GM06990 (cell line): ENCODE data around the gene GRM8.

ENCODE experiments used
- DNase-seq: peaks from one replicate; pipeline ENCODE4 v3.0.0-alpha.2; 2011; ENCODE audit not compliant: insufficient read length; ENCODE audit errors: extremely low read depth
- H3K27me3 ChIP-seq: replicated peaks from 2 replicates; pipeline ENCODE4 v1.6.0; 2011; ENCODE audit warnings: low read length; ENCODE audit not compliant: control insufficient read depth, insufficient read depth
- H3K36me3 ChIP-seq: 2 replicates; pipeline ENCODE4 v1.5.1; 2011; ENCODE audit warnings: low read length; ENCODE audit not compliant: control insufficient read depth, insufficient read depth
- H3K4me3 ChIP-seq: replicated peaks from 2 replicates; pipeline ENCODE4 v1.5.1; 2011; ENCODE audit warnings: low read depth, mild to moderate bottlenecking, control low read depth, low read length
- CTCF ChIP-seq: IDR thresholded peaks from 2 replicates; pipeline ENCODE4 v1.5.1; 2011; ENCODE audit warnings: low read length, control low read depth, mild to moderate bottlenecking, inconsistent platforms; ENCODE audit not compliant: insufficient read depth, poor library complexity, severe bottlenecking

GRM8 gene

DNA sequence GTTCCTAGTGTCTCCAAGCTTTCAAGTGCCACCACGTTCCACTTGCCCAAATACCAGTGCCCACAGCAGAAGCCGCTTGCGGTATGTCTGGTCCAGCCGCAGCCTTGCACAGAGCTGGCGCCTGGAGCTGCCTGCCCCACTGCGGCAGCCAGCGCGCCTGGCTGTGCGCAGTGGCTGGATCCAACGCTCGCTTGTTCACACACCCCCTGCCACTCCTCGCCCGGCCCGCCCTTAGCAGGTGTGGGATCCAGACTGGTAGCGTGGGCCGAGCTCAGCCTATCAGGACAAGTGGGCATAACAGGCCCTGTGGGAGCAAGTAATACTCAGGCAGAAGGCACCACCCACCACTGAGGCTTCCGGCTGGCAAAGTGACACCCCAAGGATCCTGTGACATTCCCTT is 294.4 kb downstream of the GRM8 start:
- DNase-seq = no peak
- TF ChIP-seq CTCF = no peak
- Histone ChIP-seq H3K4me3 (no peak overlapping the region), H3K36me3 (no peaks in the 10 kb centered on the region), H3K27me3 (no peaks in the 10 kb centered on the region)

- Histone ChIP-seq H3K36me3 (no peaks in the 10 kb centered on the region), H3K4me3 (no peak overlapping the region), H3K27me3 (no peaks in the 10 kb centered on the region)
- no peak for TF ChIP-seq CTCF
- DNase-seq = no peak
Measured at GRCh38 chr7:126957443-126957842, 295.3 kb downstream of the GRM8 start.

DNA sequence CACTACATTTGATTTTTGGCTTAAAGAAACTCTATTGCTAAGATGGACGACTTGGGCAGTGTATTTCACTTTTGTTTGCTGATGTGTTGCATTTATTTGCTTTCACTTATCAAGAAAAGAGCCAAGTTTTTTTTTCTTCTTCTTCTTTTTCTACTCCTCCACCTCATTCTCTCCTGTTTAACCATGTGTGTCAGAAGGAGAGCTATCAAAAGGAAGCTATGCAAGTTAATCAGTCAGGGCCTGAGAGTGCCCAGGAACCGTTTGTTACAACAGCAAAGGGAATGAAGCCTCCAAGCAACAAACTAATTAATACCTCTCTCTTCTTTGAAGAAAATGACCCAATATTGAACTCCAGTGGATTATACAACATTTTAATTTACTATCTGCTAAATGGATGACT is 299.3 kb downstream of the GRM8 start:
- no peak for TF ChIP-seq CTCF
- no peak for DNase-seq
- Histone ChIP-seq H3K36me3 (no peaks in the 10 kb centered on the region), H3K4me3 (no peak overlapping the region), H3K27me3 (no peaks in the 10 kb centered on the region)

DNA sequence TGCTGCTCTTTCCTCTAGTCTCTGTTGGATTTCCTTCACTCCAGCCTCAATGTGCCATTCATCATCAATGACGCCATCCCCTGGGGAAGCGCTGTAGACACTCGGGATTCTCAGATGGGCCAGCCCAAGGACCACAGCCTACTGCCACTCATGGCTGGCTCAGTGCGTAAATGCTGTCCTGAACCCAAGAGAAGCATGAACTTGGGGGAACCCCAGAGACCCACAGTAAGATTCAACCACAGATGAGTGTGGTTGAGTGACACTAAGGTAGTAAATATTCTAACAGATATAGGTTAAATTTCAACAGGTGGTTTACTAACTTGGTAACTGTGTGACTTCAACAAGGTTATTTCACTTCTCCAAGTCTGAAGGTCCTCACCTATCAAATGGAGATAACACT is 304.1 kb downstream of the GRM8 start:
- H3K27me3 ChIP-seq = no peaks in the 10 kb centered on the region
- H3K36me3 ChIP-seq = no peaks in the 10 kb centered on the region
- no peak for TF ChIP-seq CTCF
- H3K4me3 ChIP-seq = no peak overlapping the region
- DNase-seq = no peak

DNA sequence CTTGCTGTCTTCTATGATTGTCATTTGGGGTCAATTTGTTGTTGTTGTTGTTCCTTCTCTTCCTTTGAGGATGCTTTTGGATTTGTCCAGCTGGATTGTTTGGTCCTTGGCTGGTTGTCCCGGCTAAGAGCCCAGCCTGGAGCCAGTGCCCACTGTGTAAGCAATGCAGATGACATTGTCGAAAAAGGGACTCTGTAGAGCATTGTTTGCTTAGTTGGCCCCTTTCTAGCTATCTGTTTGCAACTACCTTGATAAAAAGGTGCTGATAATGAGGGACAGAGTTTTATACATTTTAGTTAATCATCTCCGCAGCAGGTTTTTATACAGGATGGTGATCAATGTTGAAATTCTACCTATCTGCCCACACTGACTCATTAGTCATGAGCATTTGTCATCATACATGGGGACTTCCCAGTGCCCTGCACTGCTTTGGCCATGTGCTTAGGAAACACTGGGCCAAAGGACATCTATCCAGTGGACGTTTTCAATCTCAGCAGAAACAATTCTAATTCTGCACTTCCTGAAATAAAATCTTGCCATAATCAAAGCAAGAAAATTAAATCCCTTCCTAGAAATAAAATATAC is 311.9 kb downstream of the GRM8 start:
- H3K27me3 ChIP-seq = no peaks in the 10 kb centered on the region
- H3K4me3 ChIP-seq = no peak overlapping the region
- TF ChIP-seq CTCF = no peak
- H3K36me3 ChIP-seq = no peaks in the 10 kb centered on the region
- DNase-seq = no peak

- Histone ChIP-seq H3K36me3 (no peaks in the 10 kb centered on the region), H3K4me3 (no peak overlapping the region), H3K27me3 (no peaks in the 10 kb centered on the region)
- TF ChIP-seq CTCF = no peak
- DNase-seq = no peak
Measured at GRCh38 chr7:126937171-126937570, 315.6 kb downstream of the GRM8 start.
